ENCODE data around the gene SYCP2L. TPM values are rescaled to one million over a fixed set of nuclear protein-coding genes. Genes with fewer than 3 reads are reported as not detected.

Gene SYCP2L
- total and polyA plus RNA-seq, 2 of the 8 experiments (the other 6 are each of a cell fraction or from before 2014, with no cell fraction given): 1.7 to 4.2 TPM

DNA sequence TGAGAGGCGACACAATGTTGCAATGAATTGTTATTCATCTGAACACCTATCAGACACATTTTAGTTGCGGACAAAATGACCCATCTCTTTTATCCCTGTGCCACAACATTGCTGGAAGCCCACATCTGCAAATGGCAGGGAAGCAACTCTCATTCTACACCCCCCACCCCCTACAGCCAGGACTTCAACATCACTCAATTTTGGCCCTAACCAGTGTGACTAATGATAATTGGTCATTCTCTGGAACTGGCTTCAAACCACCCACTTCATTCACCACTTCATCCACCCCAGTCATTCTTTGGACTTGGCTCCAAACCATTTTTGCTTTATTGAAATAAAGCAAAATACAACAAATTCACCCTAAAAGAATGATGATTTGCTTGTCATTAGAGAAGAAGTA is 6.5 kb upstream of the SYCP2L start:
- Histone ChIP-seq H2BK5ac (ENCODE audit: low read depth, low read length) (no peak overlapping the region), H4K91ac (replicated peaks; ENCODE audit: insufficient read length, low read length) (no peak overlapping the region), H2AK5ac (ENCODE audit: low read depth, low read length) (no peak overlapping the region), H2AFZ (ENCODE audit: low read length) (no peak overlapping the region), H3K27ac (ENCODE audit: low read depth, low read length) (no peak overlapping the region), H3K23me2 (ENCODE audit: low read depth, low read length) (peaks cover 13% of the 10 kb centered on the region; the same call in 1 of the 2 replicates), H3K4me1 (replicated peaks in 1 of 4; ENCODE audit: control insufficient read depth in 3 of 4, insufficient read depth in 4 of 4, low read length in 3 of 4) (no peaks in the 10 kb centered on the region; a peak in 1 of 7 replicates), H3K79me2 (ENCODE audit: control insufficient read depth in 1 of 2, insufficient read depth in 2 of 2, low read length in 2 of 2) (no peaks in the 10 kb centered on the region), H3K14ac (ENCODE audit: insufficient read length) (no peak overlapping the region), H2BK12ac (ENCODE audit: low read depth, low read length) (no peak overlapping the region), H3K18ac (ENCODE audit: extremely low read depth, low read length) (no peak overlapping the region), H3K9me3 (ENCODE audit: insufficient read depth in 2 of 2, low read depth in 1 of 2, low read length in 1 of 2) (no peaks in the 10 kb centered on the region), H3K4me2 (ENCODE audit: insufficient read depth in 1 of 2, low read depth in 2 of 2, low read length in 2 of 2) (no peak overlapping the region), H3K27me3 (replicated peaks in 1 of 4; ENCODE audit: control insufficient read depth in 3 of 4, extremely low read depth in 1 of 4, insufficient read depth in 3 of 4, low read length in 3 of 4) (peaks cover 21 to 60% (median 49%) of the 10 kb centered on the region in 4 experiments), H4K8ac (ENCODE audit: extremely low read depth, insufficient read depth, low read length) (no peak overlapping the region), H3K4me3 (ENCODE audit: extremely low read depth in 1 of 4, insufficient read depth in 2 of 4, low read depth in 3 of 4, low read length in 4 of 4) (no peak overlapping the region), H3K79me1 (ENCODE audit: low read depth, low read length) (no peaks in the 10 kb centered on the region), H4K20me1 (replicated peaks in 1 of 2; ENCODE audit: control insufficient read depth in 1 of 2, insufficient read depth in 2 of 2, low read length in 2 of 2) (no peaks in the 10 kb centered on the region), H2BK120ac (replicated peaks; ENCODE audit: low read depth, low read length) (no peak overlapping the region), H3K4ac (replicated peaks; ENCODE audit: insufficient read length, low read depth, low read length) (no peak overlapping the region), H3K56ac (replicated peaks; ENCODE audit: insufficient read length, low read depth, low read length) (no peak overlapping the region), H2BK15ac (ENCODE audit: low read length) (no peak overlapping the region), H2BK20ac (ENCODE audit: low read length) (no peak overlapping the region), H3K23ac (ENCODE audit: insufficient read length) (no peak overlapping the region), H3K9ac (replicated peaks in 1 of 4; ENCODE audit: extremely low read depth in 1 of 4, low read depth in 3 of 4, low read length in 3 of 4) (no peak overlapping the region), H4K5ac (ENCODE audit: insufficient read length, low read depth, low read length) (no peak overlapping the region), H3K36me3 (ENCODE audit: control insufficient read depth in 2 of 4, insufficient read depth in 4 of 4, low read length in 3 of 4) (no peaks in the 10 kb centered on the region)
- no peak for FAIRE-seq
- ChIA-PET POLR2A (ENCODE audit: partially characterized antibody) (no interaction called here), CTCF (ENCODE audit: partially characterized antibody) (interaction anchor here (0.6 kb wide), 1 partner anchor 16 kb away, joined by 3 read pairs; no protein-coding TSS in a partner anchor)
- DNase-seq (ENCODE audit: low read depth in 1 of 2, low spot score in 2 of 2): no peak
- TF ChIP-seq CREB1 (IDR thresholded peaks at IDR 0.05): no peak
- TF ChIP-seq SP2 (IDR thresholded peaks at IDR 0.05; ENCODE audit: low read length): no peak
- 79% methylated on average over 2 of the region's 2 CpGs; no CpG with 5 or more reads in 1 of the 2 experiments for WGBS, 2 experiments (ENCODE audit: extremely low coverage in 1 of 2, insufficient coverage in 1 of 2, insufficient read length in 1 of 2, insufficient replicate concordance in 2 of 2, low coverage in 1 of 2, low lambda C conversion rate in 2 of 2, missing lambda C conversion rate in 1 of 2)
